NCI-H1694 (cell line): ENCODE results near the gene FAM227B.
A peak's percentile ranks its signal among the peaks of the same experiment; 100 is the strongest.
"Not testable (repeated sequence)": the region's sequence is repeated elsewhere in the genome, so short reads cannot be mapped to it uniquely, and the experiment has no call there.

ENCODE experiments used
- DNase-seq: peaks from one replicate; lab custom pipeline; 2025; lab: John Stamatoyannopoulos, UW

Gene FAM227B

GRCh38 chr15:49438962-49439631 is 181.5 kb downstream of the FAM227B start:
- no peak for DNase-seq

- DNase-seq, result no peak
Measured at GRCh38 chr15:49436751-49437150, 183.9 kb downstream of the FAM227B start.

GRCh38 chr15:49435174-49435573 is 185.4 kb downstream of the FAM227B start:
- DNase-seq, result no peak

GRCh38 chr15:49430046-49430445 is 190.6 kb downstream of the FAM227B start:
- no peak for DNase-seq

- DNase-seq, result no peak
Measured at GRCh38 chr15:49428409-49429095, 192.1 kb downstream of the FAM227B start.

GRCh38 chr15:49427372-49427771 is 193.2 kb downstream of the FAM227B start:
- DNase-seq, result no peak

GRCh38 chr15:49424954-49425353 is 195.7 kb downstream of the FAM227B start:
- no peak for DNase-seq

GRCh38 chr15:49423901-49424550 is 196.6 kb downstream of the FAM227B start:
- no peak for DNase-seq

- DNase-seq, result no peak
Measured at GRCh38 chr15:49423021-49423420, 197.6 kb downstream of the FAM227B start, which contains the start of gene FGF7. TSS of gene FGF7 (plus strand) at chr15:49423242. CDS start at chr15:49424298, 1,056 bp downstream.

GRCh38 chr15:49421991-49422390 is 198.6 kb downstream of the FAM227B start:
- DNase-seq, result peak; percentile 0

- no peak for DNase-seq
Measured at GRCh38 chr15:49418811-49419210, 201.8 kb downstream of the FAM227B start.

- no peak for DNase-seq
Measured at GRCh38 chr15:49415638-49416037, 205.0 kb downstream of the FAM227B start.

- DNase-seq, result no peak
Measured at GRCh38 chr15:49415149-49415548, 205.5 kb downstream of the FAM227B start.

- no peak for DNase-seq
Measured at GRCh38 chr15:49412797-49413196, 207.8 kb downstream of the FAM227B start.

- no peak for DNase-seq
Measured at GRCh38 chr15:49410641-49411040, 210.0 kb downstream of the FAM227B start.

GRCh38 chr15:49406352-49407118 is 214.1 kb downstream of the FAM227B start:
- DNase-seq, result no peak

- not testable (repeated sequence) for DNase-seq
Measured at GRCh38 chr15:49402515-49403296, 217.9 kb downstream of the FAM227B start.

- no peak for DNase-seq
Measured at GRCh38 chr15:49387471-49387870, 233.1 kb downstream of the FAM227B start.

- DNase-seq, result no peak
Measured at GRCh38 chr15:49383266-49383665, 237.4 kb downstream of the FAM227B start.

- no peak for DNase-seq
Measured at GRCh38 chr15:49382394-49382793, 238.2 kb downstream of the FAM227B start.

- no peak for DNase-seq
Measured at GRCh38 chr15:49380912-49381311, 239.7 kb downstream of the FAM227B start.
